B cell (primary cell): ENCODE results near the gene RAB27A. TPM values are rescaled to one million over a fixed set of nuclear protein-coding genes. Genes with fewer than 3 reads are reported as not detected.

Experiments used
- ATAC-seq: fragments of 200-7000 bp; cut with Tn5 transposase; one replicate; pipeline ENCODE4 v1.10.0; 2021; ENCODE audit warnings: low read depth, mild to moderate bottlenecking, moderate number of reproducible peaks, moderate library complexity
- CTCF ChIA-PET: fragments of 350-600 bp; sonication (Branson Sonifier 250); formaldehyde crosslinking; loops from one replicate; lab custom pipeline; 2021; ENCODE audit warnings: antibody characterized with exemption, inconsistent platforms; lab: Charles Lee
- POLR2A ChIA-PET: fragments of 350-600 bp; sonication (Branson Sonifier 250); formaldehyde crosslinking; loops from one replicate; lab custom pipeline; 2021; ENCODE audit warnings: antibody characterized with exemption; lab: Charles Lee
- DNase-seq: peaks from one replicate; pipeline ENCODE4 v3.0.0; 2013
- H2AFZ ChIP-seq: 2 replicates; pipeline ENCODE4 v1.6.1; 2012; ENCODE audit warnings: mild to moderate bottlenecking, low read depth, low read length; ENCODE audit not compliant: insufficient read depth, poor library complexity, severe bottlenecking
- H3K27ac ChIP-seq, 2 donors: 1 replicate in 1 of 2; 2 replicates in 1 of 2; pipeline ENCODE4 v1.5.1; 2012 to 2013; ENCODE audit warnings: low read length in 2 of 2, mild to moderate bottlenecking in 2 of 2, moderate library complexity in 1 of 2
- H3K27me3 ChIP-seq, 4 experiments: fragments of 200-600 bp in 1 of 4; sonication (generic) in 1 of 4; replicated peaks in 1 of 4; 1 replicate in 2 of 4; 2 replicates in 2 of 4; pipeline versions ENCODE4 v1.6.1 to v1.7.0; 2013 to 2016; ENCODE audit warnings: low read length in 3 of 4, mild to moderate bottlenecking in 2 of 4, mixed read lengths in 1 of 4, moderate library complexity in 1 of 4; ENCODE audit not compliant: insufficient read depth in 4 of 4, control insufficient read depth in 3 of 4; ENCODE audit errors: control extremely low read depth in 1 of 4
- H3K36me3 ChIP-seq, 2 experiments: replicated peaks in 1 of 2; 1 replicate in 1 of 2; 2 replicates in 1 of 2; pipeline versions ENCODE4 v1.6.1 to v1.7.1; 2013; ENCODE audit warnings: low read length in 1 of 2; ENCODE audit not compliant: insufficient read depth in 2 of 2, control insufficient read depth in 1 of 2; ENCODE audit errors: control extremely low read depth in 1 of 2, extremely low read depth in 1 of 2
- H3K4me1 ChIP-seq, 2 donors: fragments of 200-600 bp in 1 of 2; sonication (generic) in 1 of 2; 1 replicate in 1 of 2; 2 replicates in 1 of 2; pipeline versions ENCODE4 v1.5.1 to v1.6.1; 2013 to 2017; ENCODE audit warnings: low read length in 2 of 2; ENCODE audit not compliant: control insufficient read depth in 2 of 2, insufficient read depth in 2 of 2
- H3K4me2 ChIP-seq: replicated peaks from 2 replicates; pipeline ENCODE3; 2012; ENCODE audit warnings: mild to moderate bottlenecking, low read depth, low read length; ENCODE audit not compliant: poor library complexity, severe bottlenecking
- H3K4me3 ChIP-seq, 5 experiments: fragments of 200-600 bp in 1 of 5; sonication (generic) in 1 of 5; 1 replicate in 3 of 5; 2 replicates in 2 of 5; pipeline versions ENCODE4 v1.5.1 to v1.7.0; 2011 to 2016; ENCODE audit warnings: low read length in 4 of 5, mild to moderate bottlenecking in 4 of 5, low read depth in 2 of 5, control low read depth in 1 of 5, moderate library complexity in 1 of 5; ENCODE audit not compliant: insufficient read depth in 1 of 5; ENCODE audit errors: control extremely low read depth in 1 of 5, extremely low read depth in 1 of 5
- H3K79me2 ChIP-seq: fragments of 200-600 bp; sonication (generic); one replicate; pipeline ENCODE4 v1.6.0; 2016; ENCODE audit warnings: low read length; ENCODE audit not compliant: control insufficient read depth, insufficient read depth
- H3K9ac ChIP-seq: fragments of 200-600 bp; sonication (generic); 2 replicates; pipeline ENCODE4 v1.6.1; 2017; ENCODE audit warnings: mild to moderate bottlenecking, low read length, moderate library complexity
- H3K9me3 ChIP-seq, 3 donors: one replicate each; pipeline versions ENCODE4 v1.6.1 to v1.7.1; 2013; ENCODE audit warnings: low read length in 2 of 3; ENCODE audit not compliant: control insufficient read depth in 2 of 3, insufficient read depth in 1 of 3; ENCODE audit errors: control extremely low read depth in 1 of 3
- H4K20me1 ChIP-seq: 2 replicates; pipeline ENCODE4 v1.6.0; 2012; ENCODE audit warnings: mild to moderate bottlenecking, low read length; ENCODE audit not compliant: insufficient read depth, control insufficient read depth, poor library complexity, severe bottlenecking
- H3K27ac Mint-ChIP-seq: one replicate; pipeline ENCODE4 v1.8.0; 2021; ENCODE audit warnings: mixed read lengths
- H3K27me3 Mint-ChIP-seq: one replicate; pipeline ENCODE4 v1.8.0; 2021; ENCODE audit warnings: mixed read lengths
- H3K4me1 Mint-ChIP-seq: one replicate; pipeline ENCODE4 v1.8.0; 2021; ENCODE audit warnings: mixed read lengths
- H3K4me3 Mint-ChIP-seq: one replicate; pipeline ENCODE4 v1.8.0; 2021; ENCODE audit warnings: mixed read lengths
- H3K9me3 Mint-ChIP-seq: one replicate; pipeline ENCODE4 v1.8.0; 2022; ENCODE audit warnings: mixed read lengths; ENCODE audit not compliant: insufficient read depth
- CTCF ChIP-seq: fragments of 200-600 bp; IDR thresholded peaks from one replicate; pipeline ENCODE4 v1.8.0; 2022; ENCODE audit warnings: antibody characterized with exemption, mild to moderate bottlenecking
- EZH2 ChIP-seq: IDR thresholded peaks from 2 replicates; pipeline ENCODE4 v1.6.1; 2012; ENCODE audit warnings: borderline replicate concordance, low read depth, mild to moderate bottlenecking, moderate library complexity, low read length; ENCODE audit not compliant: insufficient read depth, poor library complexity, severe bottlenecking
- WGBS: methylation state at CpG from one replicate; pipeline ENCODE4 v1.1.5; 2013; ENCODE audit warnings: missing lambda C conversion rate; ENCODE audit not compliant: insufficient coverage; 5-methylcytosine and 5-hydroxymethylcytosine counted together
- intact Hi-C: fragments of 100-400 bp; cut with micrococcal nuclease; formaldehyde crosslinking; loops from one replicate; pipeline ENCODE4 v1.10.0; 2022
- polyA plus RNA-seq: library from polyadenylated mRNA; depleted of rRNA; stranded (reverse); fragments of >200 nt; gene quantifications from 2 replicates; pipeline ENCODE4 v1.2.3, GENCODE V29; 2012
- total RNA-seq, 2 donors: library from RNA; stranded (reverse); fragments of 120-200 nt in 1 of 2; gene quantifications; 1 replicate in 1 of 2; 2 replicates in 1 of 2; pipeline versions ENCODE4 v1.2.3 to v1.2.4, GENCODE V29; 2013 to 2022

The RAB27A gene
- total and polyA plus RNA-seq, 2 donors (not counting 1 experiment from before 2014, with no cell fraction given) = 7.2 to 19.0 TPM

DNA sequence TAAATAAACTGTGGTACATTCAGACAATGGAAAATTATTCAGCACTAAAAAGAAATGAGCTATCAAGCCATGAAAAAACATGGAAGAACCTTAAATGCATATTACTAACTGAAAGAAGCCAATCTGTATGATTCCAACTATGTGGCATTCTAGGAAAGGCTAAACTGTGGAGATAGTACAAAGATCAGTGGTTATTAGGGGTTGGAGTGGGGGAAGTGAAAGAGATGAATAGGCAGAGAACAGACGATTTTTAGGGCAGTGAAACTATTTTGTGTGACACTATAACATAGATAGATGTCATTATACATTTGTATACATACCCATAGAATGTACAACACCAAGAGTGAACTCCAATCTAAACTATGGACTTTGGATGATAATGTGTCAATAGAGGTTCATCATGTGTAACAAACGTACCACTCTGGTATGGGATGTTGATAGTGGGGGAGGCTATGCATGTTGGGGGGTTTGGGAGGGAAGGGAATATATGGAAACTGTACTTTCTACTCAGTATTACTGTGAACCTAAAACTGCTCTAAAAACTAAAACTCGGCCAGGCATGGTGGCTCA, 29.0 kb downstream of the RAB27A start:
- no peak overlapping the region for H3K4me3 Mint-ChIP-seq
- no peaks in the 10 kb centered on the region for H3K36me3 ChIP-seq
- H3K9me3 Mint-ChIP-seq = no peaks in the 10 kb centered on the region
- ChIA-PET POLR2A (no interaction called here), CTCF (no interaction called here)
- ATAC-seq (no peak), DNase-seq (no peak)
- H3K4me2 ChIP-seq = no peak overlapping the region
- intact Hi-C loops = no loop called here
- H3K27me3 Mint-ChIP-seq = no peaks in the 10 kb centered on the region
- whole genome bisulfite sequencing = 100% methylated on average over 1 of the region's 3 CpGs
- H2AFZ ChIP-seq = no peak overlapping the region
- H4K20me1 ChIP-seq = no peaks in the 10 kb centered on the region
- no peak overlapping the region for H3K9ac ChIP-seq
- TF ChIP-seq EZH2 (no peak), CTCF (no peak)
- peaks cover 54% of the 10 kb centered on the region for H3K79me2 ChIP-seq
- no peak overlapping the region for H3K27ac Mint-ChIP-seq
- H3K9me3 ChIP-seq = peaks cover 0 to 3% (median 0%) of the 10 kb centered on the region in 3 donors
- H3K4me1 Mint-ChIP-seq = peaks cover 39% of the 10 kb centered on the region
- no peak overlapping the region for H3K27ac ChIP-seq
- H3K4me1 ChIP-seq = peaks cover 35 to 38% of the 10 kb centered on the region in 2 donors
- no peaks in the 10 kb centered on the region for H3K27me3 ChIP-seq
- H3K4me3 ChIP-seq = no peak overlapping the region

DNA sequence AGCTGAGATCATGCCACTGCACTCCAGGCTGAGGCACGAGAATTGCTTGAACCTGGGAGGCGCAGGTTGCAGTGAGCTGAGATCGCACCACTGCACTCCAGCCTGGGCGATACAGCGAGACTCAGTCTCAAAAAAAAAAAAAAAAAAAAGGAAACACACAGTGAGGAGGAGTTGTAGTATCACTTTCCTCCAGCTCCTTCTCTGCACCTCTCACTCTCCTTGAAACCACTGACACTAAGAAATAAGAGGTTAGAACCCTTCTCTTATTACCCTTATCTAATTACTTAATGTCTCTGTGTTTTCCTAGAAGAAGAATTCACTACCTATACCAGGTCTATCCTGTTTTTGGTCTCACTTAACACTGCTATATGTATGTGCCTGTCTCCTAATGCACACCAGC, 31.7 kb downstream of the RAB27A start:
- Histone ChIP-seq H3K9ac (no peak overlapping the region), H3K36me3 (no peaks in the 10 kb centered on the region), H3K79me2 (peaks cover 41% of the 10 kb centered on the region), H3K4me2 (peak overlapping the region; percentile 31), H4K20me1 (no peaks in the 10 kb centered on the region), H3K27ac (peak overlapping the region in 1 of 2 donors; percentile 74), H2AFZ (no peak overlapping the region), H3K27me3 (no peaks in the 10 kb centered on the region), H3K4me3 (no peak overlapping the region), H3K4me1 (peaks cover 46 to 50% of the 10 kb centered on the region in 2 donors), H3K9me3 (peaks cover 0 to 3% (median 0%) of the 10 kb centered on the region in 3 donors)
- peak; percentile 43 for ATAC-seq
- Mint-ChIP-seq H3K27me3 (no peaks in the 10 kb centered on the region), H3K27ac (peak overlapping the region; percentile 81), H3K4me1 (peaks cover 52% of the 10 kb centered on the region), H3K4me3 (peak overlapping the region; percentile 26), H3K9me3 (no peaks in the 10 kb centered on the region)
- no peak for TF ChIP-seq CTCF
- no peak for TF ChIP-seq EZH2
- ChIA-PET POLR2A (interaction anchor here (0.8 kb wide), 1 partner anchor 10 kb away, joined by 3 read pairs; no protein-coding TSS in a partner anchor), CTCF (interaction anchor here (2.1 kb wide), 1 partner anchor 29 kb away, joined by 6 read pairs; no protein-coding TSS in a partner anchor)
- WGBS = 67% methylated on average over 1 of the region's 5 CpGs
- no peak for DNase-seq
- intact Hi-C loops = loop anchor here (5.0 kb wide), 1 partner anchor 36 kb away; no protein-coding TSS in a partner anchor
